ENCODE results near the gene ZBTB47. TPM values are rescaled to one million over a fixed set of nuclear protein-coding genes. Genes with fewer than 3 reads are reported as not detected.

ZBTB47 gene
- total RNA-seq, 1 donor from 2014 or later = 69.3 TPM

GRCh38 chr3:42685891-42686820 is 32.7 kb downstream of the ZBTB47 start:
- DNase-seq (ENCODE audit: low spot score in 2 of 2) = no peak
- TF ChIP-seq CTCF (IDR thresholded peaks at IDR 0.05) = no peak
- Histone ChIP-seq H3K27me3 (no peaks in the 10 kb centered on the region), H3K27ac (no peak overlapping the region), H3K4me1 (peaks cover 7 to 28% of the 10 kb centered on the region in 2 donors), H3K36me3 (no peaks in the 10 kb centered on the region), H3K4me3 (peak overlapping the region in 1 of 2 donors; percentile 50), H3K9me3 (no peaks in the 10 kb centered on the region)
- intact Hi-C loops (cut with DNase I) = loop anchor here (2.0 kb wide), 1 partner anchor 59 kb away; no protein-coding TSS in a partner anchor

GRCh38 chr3:42686832-42687650 is 33.5 kb downstream of the ZBTB47 start:
- TF ChIP-seq CTCF (IDR thresholded peaks at IDR 0.05) = no peak
- intact Hi-C loops (cut with DNase I) = no loop called here
- DNase-seq (ENCODE audit: low spot score in 2 of 2) = no peak
- Histone ChIP-seq H3K4me1 (peaks cover 7 to 28% of the 10 kb centered on the region in 2 donors), H3K27me3 (no peaks in the 10 kb centered on the region), H3K9me3 (no peaks in the 10 kb centered on the region), H3K27ac (no peak overlapping the region), H3K36me3 (no peaks in the 10 kb centered on the region), H3K4me3 (no peak overlapping the region)

- H3K36me3 ChIP-seq = no peaks in the 10 kb centered on the region
- no peaks in the 10 kb centered on the region for H3K27me3 ChIP-seq
- intact Hi-C loops (cut with DNase I) = no loop called here
- TF ChIP-seq CTCF (IDR thresholded peaks at IDR 0.05) = no peak
- no peaks in the 10 kb centered on the region for H3K9me3 ChIP-seq
- H3K27ac ChIP-seq = no peak overlapping the region
- H3K4me1 ChIP-seq = peaks cover 7 to 26% of the 10 kb centered on the region in 2 donors
- H3K4me3 ChIP-seq = no peak overlapping the region
- DNase-seq (ENCODE audit: low spot score in 2 of 2) = no peak
Observed at GRCh38 chr3:42688016-42688415, 34.5 kb downstream of the ZBTB47 start.

- intact Hi-C loops (cut with DNase I) = no loop called here
- no peak for TF ChIP-seq CTCF (IDR thresholded peaks at IDR 0.05)
- Histone ChIP-seq H3K27me3 (no peaks in the 10 kb centered on the region), H3K4me1 (peaks cover 3 to 21% of the 10 kb centered on the region in 2 donors), H3K27ac (no peak overlapping the region), H3K36me3 (no peaks in the 10 kb centered on the region), H3K9me3 (no peaks in the 10 kb centered on the region), H3K4me3 (no peak overlapping the region)
- DNase-seq (ENCODE audit: low spot score in 2 of 2) = no peak
Observed at GRCh38 chr3:42688487-42689420, 35.3 kb downstream of the ZBTB47 start.

Measured in ascending aorta (tissue), 2 donors.